HG03103 (cell line): Measurements from ENCODE around the gene VWA8.
"Not testable (repeated sequence)": the region's sequence is repeated elsewhere in the genome, so short reads cannot be mapped to it uniquely, and the experiment has no call there.

Source experiments
- ATAC-seq: cut with Tn5 transposase; IDR thresholded peaks from one replicate; pipeline ENCODE4 v1.9.1; 2021; ENCODE audit warnings: low read depth; ENCODE audit not compliant: unreplicated experiment

Gene VWA8

DNA sequence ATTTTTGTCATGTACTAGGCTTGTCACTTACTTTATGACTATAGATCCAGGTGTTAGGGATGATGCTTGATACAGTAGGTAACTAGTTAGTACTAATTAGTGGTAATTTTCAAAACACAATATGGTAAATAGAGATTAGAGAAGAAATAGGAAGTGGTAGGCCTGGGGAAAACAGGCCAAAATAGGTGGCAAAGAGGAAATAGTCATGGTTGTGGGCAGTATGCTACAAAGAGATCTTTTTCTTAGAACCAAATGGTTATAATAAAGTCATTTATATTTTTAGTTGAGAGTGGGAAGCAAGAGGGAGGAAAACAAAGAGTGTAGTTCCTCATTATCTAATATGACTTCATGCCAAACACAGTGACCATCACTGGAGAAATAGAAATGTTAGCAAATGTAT is 9.1 kb upstream of the VWA8 start:
- no peak for ATAC-seq

GRCh38 chr13:41969072-41969471 is 8.2 kb upstream of the VWA8 start:
- no peak for ATAC-seq

- ATAC-seq = no peak
Measured at GRCh38 chr13:41966671-41967070, 5.8 kb upstream of the VWA8 start.

- no peak for ATAC-seq
Measured at GRCh38 chr13:41962994-41963393, 2.1 kb upstream of the VWA8 start.

DNA sequence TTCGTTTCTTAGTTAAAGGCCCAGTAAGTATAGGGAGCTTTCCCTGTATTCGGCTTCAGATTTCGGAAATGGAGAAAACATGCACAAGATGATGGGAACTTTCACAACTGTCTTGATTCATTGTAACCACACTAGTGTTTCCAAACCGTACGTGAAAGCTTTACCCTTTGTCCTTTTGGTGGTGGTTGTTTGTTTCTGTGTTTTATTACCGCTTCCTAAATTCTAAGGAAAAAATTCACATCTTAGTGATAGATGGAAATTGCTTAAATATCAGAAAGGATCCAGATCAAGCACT is 504 bp upstream of the VWA8 start:
- ATAC-seq = no peak

- no peak for ATAC-seq
Measured at GRCh38 chr13:41960211-41960636, 685 bp downstream of the VWA8 start.

- ATAC-seq = no peak
Measured at GRCh38 chr13:41956272-41956671, 4.6 kb downstream of the VWA8 start.

DNA sequence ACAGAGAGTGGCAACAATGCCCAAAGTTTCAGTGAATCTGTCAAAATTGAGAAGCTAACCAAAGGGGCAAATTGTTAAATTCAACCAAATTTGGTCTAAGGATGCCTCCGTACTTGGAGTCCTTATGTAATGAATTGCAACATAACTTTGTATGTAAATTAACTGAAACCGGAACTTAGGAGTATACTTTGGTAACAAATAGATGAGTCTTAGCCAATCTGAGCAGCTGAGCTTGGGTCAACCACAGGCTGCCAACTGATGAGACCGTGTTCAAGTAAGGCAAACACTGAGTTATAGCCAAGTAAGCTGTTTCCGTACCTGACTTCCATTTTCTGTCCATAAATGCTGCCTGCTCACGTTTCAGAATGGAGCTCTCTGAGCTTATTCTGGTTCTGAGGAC is 5.3 kb downstream of the VWA8 start:
- no peak for ATAC-seq

DNA sequence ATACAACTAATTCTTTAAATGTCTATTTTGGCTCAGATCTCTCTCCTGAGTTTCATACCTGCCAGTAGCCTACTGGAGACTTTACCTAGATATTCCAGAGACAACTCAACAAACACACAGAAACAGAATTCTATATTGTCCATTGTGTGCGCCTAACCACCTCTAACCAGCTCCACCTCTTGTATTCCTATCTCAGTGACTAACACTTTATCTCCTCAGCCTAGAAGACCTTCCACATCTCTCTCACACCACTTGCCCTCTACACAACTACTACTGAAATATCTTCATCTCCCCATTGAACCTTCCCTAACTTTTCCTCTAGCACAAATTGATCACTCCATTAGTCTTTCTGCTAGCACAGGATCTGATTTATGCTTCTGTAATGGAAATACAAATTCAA is 6.7 kb downstream of the VWA8 start:
- ATAC-seq = no peak

DNA sequence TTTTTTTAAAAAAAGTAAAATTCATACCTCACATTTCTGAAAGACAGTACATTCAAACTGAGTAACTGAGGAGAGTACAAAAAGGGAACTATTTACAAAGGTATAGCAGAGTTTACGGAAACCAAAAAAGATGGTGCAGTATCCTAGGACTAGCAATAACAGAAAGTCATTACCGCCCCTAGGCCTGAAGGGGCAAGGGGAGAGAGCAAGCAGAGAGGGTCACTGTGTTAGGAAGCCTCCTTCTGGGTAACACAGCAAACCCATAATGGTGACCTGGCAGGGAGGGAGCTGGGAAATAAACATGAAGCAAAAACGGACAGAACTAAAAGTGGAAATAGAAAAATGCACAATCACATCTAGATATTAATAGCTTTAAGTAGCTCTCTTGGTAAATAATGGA is 8.2 kb downstream of the VWA8 start:
- ATAC-seq = no peak

GRCh38 chr13:41949104-41949503 is 11.8 kb downstream of the VWA8 start:
- ATAC-seq = not testable (repeated sequence)

DNA sequence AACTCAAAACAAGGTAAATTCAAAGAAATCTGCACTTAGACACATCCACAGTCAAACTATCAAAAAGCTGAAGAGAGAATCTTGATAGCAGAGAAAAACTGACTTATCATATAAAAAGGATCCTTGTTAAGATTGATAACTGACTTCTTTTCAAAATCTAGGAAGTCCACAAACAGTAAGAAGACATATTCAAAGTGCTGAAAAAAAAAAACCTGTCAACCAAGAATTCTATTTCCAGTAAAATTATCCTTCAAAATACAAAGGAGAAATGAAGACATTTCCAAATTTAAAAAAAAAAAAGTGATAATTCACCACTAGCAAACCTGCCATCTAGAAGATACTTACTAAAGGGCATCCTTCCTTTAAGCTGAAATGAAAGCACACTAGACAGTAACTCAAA is 15.0 kb downstream of the VWA8 start:
- ATAC-seq = no peak

DNA sequence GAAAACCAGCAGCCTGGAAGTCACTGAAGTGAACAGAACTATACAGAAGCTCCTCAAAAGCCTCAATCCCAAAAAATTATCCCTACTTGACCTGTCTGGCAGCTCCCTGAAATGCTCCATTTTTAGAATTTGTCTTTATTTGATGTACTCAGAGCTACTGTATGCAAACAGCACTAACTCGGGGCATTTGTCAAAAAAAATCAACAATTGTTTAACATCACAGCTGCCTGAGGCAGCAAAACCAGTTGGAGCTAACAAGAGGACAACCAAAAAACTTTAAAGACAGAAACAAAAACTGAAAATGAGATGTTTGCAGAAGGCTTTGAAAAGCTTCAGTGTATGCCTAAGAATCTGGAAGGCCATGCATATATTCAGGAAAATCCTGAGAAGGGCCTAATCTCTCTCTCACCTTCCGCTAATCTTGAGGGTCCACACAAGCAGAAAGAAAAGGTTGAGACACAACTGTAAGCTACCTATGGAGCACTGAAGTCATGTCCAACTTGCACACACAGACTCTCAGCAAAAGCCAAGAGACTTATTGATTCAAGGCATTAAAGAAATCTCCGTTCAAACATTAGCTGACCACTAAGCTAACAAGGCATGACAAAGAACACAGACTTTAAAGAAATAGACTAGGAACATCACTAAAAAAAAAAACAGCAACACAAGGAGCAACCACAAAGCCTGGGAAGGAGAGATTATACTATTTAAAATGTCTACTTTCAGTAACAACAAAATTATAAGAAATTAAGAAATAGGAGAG is 16.1 kb downstream of the VWA8 start:
- no peak for ATAC-seq

DNA sequence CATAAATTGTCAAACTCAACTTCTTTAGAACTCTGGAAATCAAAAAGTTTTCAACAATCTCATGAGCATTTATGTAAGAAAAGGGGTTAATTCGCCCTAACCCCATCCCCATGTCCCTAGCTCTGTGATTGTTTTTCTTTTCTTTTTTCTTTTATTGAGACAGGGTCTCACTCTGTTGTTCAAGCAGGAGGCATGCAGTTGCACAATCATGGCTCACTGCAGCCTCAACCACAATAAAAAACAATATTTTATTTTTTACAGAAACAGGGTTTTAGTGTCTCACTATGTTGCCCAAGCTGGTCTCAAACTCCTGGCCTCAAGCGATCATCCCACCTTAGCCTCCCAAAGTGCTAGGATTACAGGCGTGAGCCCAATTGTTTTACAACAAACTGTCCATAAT is 16.7 kb downstream of the VWA8 start:
- ATAC-seq = no peak

DNA sequence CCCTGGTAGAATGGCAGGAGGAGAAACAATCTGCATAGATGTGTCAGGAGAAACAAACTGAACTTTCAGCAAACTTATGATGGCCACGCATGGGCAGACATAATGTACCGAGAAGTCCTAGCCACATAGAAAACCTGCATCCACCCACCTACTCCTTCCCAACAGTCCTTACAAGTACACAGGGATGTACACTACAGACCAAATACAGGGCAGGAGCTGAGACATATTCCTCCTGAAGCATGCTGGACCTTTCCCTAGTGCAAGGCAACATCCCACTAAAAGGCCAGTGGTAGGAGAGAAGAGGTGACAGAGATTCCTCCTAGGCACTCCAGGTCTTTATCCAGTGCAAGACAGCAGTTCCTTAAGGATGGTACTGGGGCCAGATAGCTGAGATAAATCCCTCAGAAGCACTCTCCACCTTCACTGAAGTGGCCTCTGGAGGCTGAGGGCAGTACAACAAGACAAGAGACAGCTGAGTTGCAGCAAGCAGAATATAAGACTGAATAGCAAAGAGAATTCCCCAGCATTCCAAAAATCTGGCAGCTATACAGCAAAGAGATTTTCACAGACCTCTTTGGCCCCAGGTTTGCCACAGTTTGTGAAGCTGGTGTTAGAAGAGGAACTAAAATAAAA is 18.3 kb downstream of the VWA8 start:
- no peak for ATAC-seq

- ATAC-seq = no peak
Measured at GRCh38 chr13:41941174-41941573, 19.7 kb downstream of the VWA8 start.

DNA sequence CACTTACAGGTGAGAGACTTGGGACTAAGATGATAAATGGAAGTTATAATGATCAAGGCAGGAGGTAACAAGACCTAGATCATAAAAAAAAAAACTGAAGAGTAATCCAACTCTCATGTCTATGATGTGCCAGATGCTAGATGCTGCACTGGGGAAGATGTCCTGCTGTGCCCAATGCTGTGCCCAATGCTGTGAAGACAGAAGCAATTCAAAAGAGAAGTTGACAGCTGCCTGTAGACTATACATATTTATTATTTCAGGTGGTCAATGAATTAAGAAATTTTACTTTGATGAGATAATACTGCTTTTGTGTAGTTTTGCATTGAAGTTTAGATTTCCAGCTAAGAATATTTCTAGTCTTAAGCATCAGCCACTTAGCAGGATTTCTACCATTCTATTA is 21.5 kb downstream of the VWA8 start:
- ATAC-seq = no peak

- ATAC-seq = no peak
Measured at GRCh38 chr13:41938918-41939317, 22.0 kb downstream of the VWA8 start.

- no peak for ATAC-seq
Measured at GRCh38 chr13:41937388-41937787, 23.5 kb downstream of the VWA8 start.

DNA sequence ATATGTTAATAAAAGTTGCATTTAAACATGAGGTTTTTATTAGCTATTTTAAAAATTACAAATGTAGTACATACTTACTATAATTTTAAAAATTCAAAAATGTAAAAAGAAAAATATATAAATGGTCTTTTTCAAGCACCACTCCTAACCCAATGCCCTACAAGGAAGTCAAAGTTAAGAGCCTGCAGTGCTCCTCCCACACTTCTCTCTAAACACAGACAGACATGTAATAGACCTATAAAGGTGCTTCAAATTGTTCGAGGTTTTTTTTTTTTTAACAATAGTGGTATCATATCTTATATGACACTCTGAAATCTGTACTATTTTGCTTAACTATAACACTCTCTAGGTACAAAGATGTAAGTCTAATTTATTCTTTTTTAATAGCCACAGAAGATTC is 25.4 kb downstream of the VWA8 start:
- ATAC-seq = no peak

- no peak for ATAC-seq
Measured at GRCh38 chr13:41934994-41935393, 25.9 kb downstream of the VWA8 start.

- no peak for ATAC-seq
Measured at GRCh38 chr13:41934120-41934519, 26.8 kb downstream of the VWA8 start.

DNA sequence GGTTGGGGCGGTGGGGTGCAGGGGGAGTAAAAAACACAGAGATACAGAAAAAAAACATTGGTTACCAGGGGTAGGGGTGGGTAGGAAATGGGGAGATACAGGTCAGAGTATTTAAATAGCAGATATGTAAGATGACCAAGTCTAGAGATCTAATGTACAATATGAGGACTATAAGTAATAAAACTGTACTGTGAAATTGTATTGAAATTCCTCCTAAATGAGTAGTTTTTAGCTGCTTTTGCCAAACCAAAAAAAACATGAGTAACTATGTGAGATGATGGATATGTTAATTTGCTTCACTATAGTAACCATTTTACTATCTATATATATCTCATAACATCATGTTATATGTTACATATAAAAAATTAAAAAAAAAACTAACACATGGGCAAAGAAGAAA is 29.6 kb downstream of the VWA8 start:
- no peak for ATAC-seq
